ENCODE results near the gene IPO8. TPM values are rescaled to one million over a fixed set of nuclear protein-coding genes. Genes with fewer than 3 reads are reported as not detected.

Gene IPO8
- total and polyA plus RNA-seq, 9 donors = 18.5 to 33.8 (median 27.4) TPM

- DNase-seq = peak; percentile 11
Observed at GRCh38 chr12:30719060-30719459, 23.4 kb upstream of the IPO8 start.

GRCh38 chr12:30707613-30708342, 12.1 kb upstream of the IPO8 start:
- no peaks in the 10 kb centered on the region for H3K27me3 ChIP-seq (ENCODE audit: control insufficient read depth, insufficient read depth, low read length)
- H3K4me3 ChIP-seq (ENCODE audit: low read length) = no peak overlapping the region
- no peak for DNase-seq
- H3K27ac ChIP-seq (ENCODE audit: low read length) = no peak overlapping the region
- H3K4me1 ChIP-seq (ENCODE audit: control insufficient read depth, insufficient read depth, low read length) = peaks cover under 1% of the 10 kb centered on the region
- WGBS (ENCODE audit: insufficient coverage) = 80% methylated on average over 1 of the region's 10 CpGs
- no peaks in the 10 kb centered on the region for H3K9me3 ChIP-seq (replicated peaks; ENCODE audit: control insufficient read depth, low read depth, low read length)
- peaks cover 13% of the 10 kb centered on the region for H3K36me3 ChIP-seq (ENCODE audit: control insufficient read depth, insufficient read depth, low read length)

More at GRCh38 chr12:30719060-30719459, 23.4 kb upstream of the IPO8 start:
- H3K4me1 ChIP-seq (ENCODE audit: control insufficient read depth, insufficient read depth, low read length) = no peaks in the 10 kb centered on the region
- peaks cover 15% of the 10 kb centered on the region for H3K36me3 ChIP-seq (ENCODE audit: control insufficient read depth, insufficient read depth, low read length)
- H3K27me3 ChIP-seq (ENCODE audit: control insufficient read depth, insufficient read depth, low read length) = no peaks in the 10 kb centered on the region
- no CpG with 5 or more reads among the region's 1 CpG for WGBS (ENCODE audit: insufficient coverage)
- no peak overlapping the region for H3K27ac ChIP-seq (ENCODE audit: low read length)
- no peaks in the 10 kb centered on the region for H3K9me3 ChIP-seq (replicated peaks; ENCODE audit: control insufficient read depth, low read depth, low read length)
- no peak overlapping the region for H3K4me3 ChIP-seq (ENCODE audit: low read length)

GRCh38 chr12:30706476-30706875, 10.8 kb upstream of the IPO8 start:
- no peak overlapping the region for H3K27ac ChIP-seq (ENCODE audit: low read length)
- no peak overlapping the region for H3K4me3 ChIP-seq (ENCODE audit: low read length)
- peaks cover 4% of the 10 kb centered on the region for H3K4me1 ChIP-seq (ENCODE audit: control insufficient read depth, insufficient read depth, low read length)
- H3K36me3 ChIP-seq (ENCODE audit: control insufficient read depth, insufficient read depth, low read length) = peaks cover 7% of the 10 kb centered on the region
- WGBS (ENCODE audit: insufficient coverage) = no CpG with 5 or more reads among the region's 2 CpGs
- no peak for DNase-seq
- no peaks in the 10 kb centered on the region for H3K27me3 ChIP-seq (ENCODE audit: control insufficient read depth, insufficient read depth, low read length)
- H3K9me3 ChIP-seq (replicated peaks; ENCODE audit: control insufficient read depth, low read depth, low read length) = no peaks in the 10 kb centered on the region

GRCh38 chr12:30701056-30701455, 5.4 kb upstream of the IPO8 start:
- no peaks in the 10 kb centered on the region for H3K9me3 ChIP-seq (replicated peaks; ENCODE audit: control insufficient read depth, low read depth, low read length)
- H3K4me1 ChIP-seq (ENCODE audit: control insufficient read depth, insufficient read depth, low read length) = peaks cover 6% of the 10 kb centered on the region
- no peaks in the 10 kb centered on the region for H3K27me3 ChIP-seq (ENCODE audit: control insufficient read depth, insufficient read depth, low read length)
- H3K27ac ChIP-seq (ENCODE audit: low read length) = peak overlapping the region; percentile 53
- H3K4me3 ChIP-seq (ENCODE audit: low read length) = no peak overlapping the region
- peak; percentile 52 for DNase-seq
- no peaks in the 10 kb centered on the region for H3K36me3 ChIP-seq (ENCODE audit: control insufficient read depth, insufficient read depth, low read length)

- peak; percentile 19 for DNase-seq
- WGBS (ENCODE audit: insufficient coverage) = 60% methylated on average over 1 of the region's 6 CpGs
Observed at GRCh38 chr12:30700216-30700900, 4.7 kb upstream of the IPO8 start.

GRCh38 chr12:30698346-30698745, 2.7 kb upstream of the IPO8 start:
- DNase-seq = no peak
- Histone ChIP-seq H3K9me3 (replicated peaks; ENCODE audit: control insufficient read depth, low read depth, low read length) (no peaks in the 10 kb centered on the region), H3K4me3 (ENCODE audit: low read length) (no peak overlapping the region), H3K4me1 (ENCODE audit: control insufficient read depth, insufficient read depth, low read length) (peaks cover 12% of the 10 kb centered on the region), H3K36me3 (ENCODE audit: control insufficient read depth, insufficient read depth, low read length) (no peaks in the 10 kb centered on the region), H3K27ac (ENCODE audit: low read length) (no peak overlapping the region), H3K27me3 (ENCODE audit: control insufficient read depth, insufficient read depth, low read length) (no peaks in the 10 kb centered on the region)
- no CpG with 5 or more reads among the region's 12 CpGs for WGBS (ENCODE audit: insufficient coverage)

More at GRCh38 chr12:30700216-30700900, 4.7 kb upstream of the IPO8 start:
- H3K9me3 ChIP-seq (replicated peaks; ENCODE audit: control insufficient read depth, low read depth, low read length) = no peaks in the 10 kb centered on the region
- H3K27me3 ChIP-seq (ENCODE audit: control insufficient read depth, insufficient read depth, low read length) = no peaks in the 10 kb centered on the region
- peaks cover 7% of the 10 kb centered on the region for H3K4me1 ChIP-seq (ENCODE audit: control insufficient read depth, insufficient read depth, low read length)
- no peaks in the 10 kb centered on the region for H3K36me3 ChIP-seq (ENCODE audit: control insufficient read depth, insufficient read depth, low read length)
- no peak overlapping the region for H3K4me3 ChIP-seq (ENCODE audit: low read length)
- H3K27ac ChIP-seq (ENCODE audit: low read length) = no peak overlapping the region

GRCh38 chr12:30696943-30697342, 1.3 kb upstream of the IPO8 start:
- Histone ChIP-seq H3K4me3 (ENCODE audit: low read length) (no peak overlapping the region), H3K4me1 (ENCODE audit: control insufficient read depth, insufficient read depth, low read length) (peaks cover 9% of the 10 kb centered on the region), H3K27ac (ENCODE audit: low read length) (no peak overlapping the region), H3K36me3 (ENCODE audit: control insufficient read depth, insufficient read depth, low read length) (no peaks in the 10 kb centered on the region), H3K27me3 (ENCODE audit: control insufficient read depth, insufficient read depth, low read length) (no peaks in the 10 kb centered on the region), H3K9me3 (replicated peaks; ENCODE audit: control insufficient read depth, low read depth, low read length) (no peaks in the 10 kb centered on the region)
- 87% methylated on average over 3 of the region's 7 CpGs for WGBS (ENCODE audit: insufficient coverage)
- no peak for DNase-seq

- no peak for DNase-seq
- no peaks in the 10 kb centered on the region for H3K9me3 ChIP-seq (replicated peaks; ENCODE audit: control insufficient read depth, low read depth, low read length)
- H3K4me1 ChIP-seq (ENCODE audit: control insufficient read depth, insufficient read depth, low read length) = peaks cover 8% of the 10 kb centered on the region
- no peak overlapping the region for H3K4me3 ChIP-seq (ENCODE audit: low read length)
- H3K27me3 ChIP-seq (ENCODE audit: control insufficient read depth, insufficient read depth, low read length) = no peaks in the 10 kb centered on the region
- 87% methylated on average over 10 of the region's 14 CpGs for WGBS (ENCODE audit: insufficient coverage)
- no peaks in the 10 kb centered on the region for H3K36me3 ChIP-seq (ENCODE audit: control insufficient read depth, insufficient read depth, low read length)
- no peak overlapping the region for H3K27ac ChIP-seq (ENCODE audit: low read length)
Observed at GRCh38 chr12:30696486-30696885, 817 bp upstream of the IPO8 start.

- peak overlapping the region; percentile 91 for H3K4me3 ChIP-seq (ENCODE audit: low read length)
- no peak for DNase-seq
- no peaks in the 10 kb centered on the region for H3K36me3 ChIP-seq (ENCODE audit: control insufficient read depth, insufficient read depth, low read length)
- peaks cover 6% of the 10 kb centered on the region for H3K4me1 ChIP-seq (ENCODE audit: control insufficient read depth, insufficient read depth, low read length)
- no peaks in the 10 kb centered on the region for H3K9me3 ChIP-seq (replicated peaks; ENCODE audit: control insufficient read depth, low read depth, low read length)
- H3K27ac ChIP-seq (ENCODE audit: low read length) = peak overlapping the region; percentile 23
- WGBS (ENCODE audit: insufficient coverage) = 10% methylated on average over 2 of the region's 6 CpGs
- H3K27me3 ChIP-seq (ENCODE audit: control insufficient read depth, insufficient read depth, low read length) = no peaks in the 10 kb centered on the region
Observed at GRCh38 chr12:30696103-30696408, 387 bp upstream of the IPO8 start.

GRCh38 chr12:30694412-30695198, 1.1 kb downstream of the IPO8 start:
- Histone ChIP-seq H3K4me3 (ENCODE audit: low read length) (peak overlapping the region; percentile 91), H3K27me3 (ENCODE audit: control insufficient read depth, insufficient read depth, low read length) (no peaks in the 10 kb centered on the region), H3K9me3 (replicated peaks; ENCODE audit: control insufficient read depth, low read depth, low read length) (no peaks in the 10 kb centered on the region), H3K27ac (ENCODE audit: low read length) (peak overlapping the region; percentile 43), H3K36me3 (ENCODE audit: control insufficient read depth, insufficient read depth, low read length) (peaks cover 2% of the 10 kb centered on the region), H3K4me1 (ENCODE audit: control insufficient read depth, insufficient read depth, low read length) (peaks cover 6% of the 10 kb centered on the region)
- 3% methylated on average over 3 of the region's 16 CpGs for WGBS (ENCODE audit: insufficient coverage)
- peak; percentile 46 for DNase-seq
